Jurkat, Clone E6-1 (cell line): ENCODE results near the gene CDHR5.

ENCODE experiments used
- DNase-seq: peaks from one replicate; pipeline ENCODE4 v3.0.0-alpha.2; 2011; ENCODE audit warnings: low read depth, low spot score
- H3K4me3 ChIP-seq: 2 replicates; pipeline ENCODE4 v1.5.1; 2011; ENCODE audit warnings: mild to moderate bottlenecking, low read length, control low read depth, moderate library complexity

Gene CDHR5

DNA sequence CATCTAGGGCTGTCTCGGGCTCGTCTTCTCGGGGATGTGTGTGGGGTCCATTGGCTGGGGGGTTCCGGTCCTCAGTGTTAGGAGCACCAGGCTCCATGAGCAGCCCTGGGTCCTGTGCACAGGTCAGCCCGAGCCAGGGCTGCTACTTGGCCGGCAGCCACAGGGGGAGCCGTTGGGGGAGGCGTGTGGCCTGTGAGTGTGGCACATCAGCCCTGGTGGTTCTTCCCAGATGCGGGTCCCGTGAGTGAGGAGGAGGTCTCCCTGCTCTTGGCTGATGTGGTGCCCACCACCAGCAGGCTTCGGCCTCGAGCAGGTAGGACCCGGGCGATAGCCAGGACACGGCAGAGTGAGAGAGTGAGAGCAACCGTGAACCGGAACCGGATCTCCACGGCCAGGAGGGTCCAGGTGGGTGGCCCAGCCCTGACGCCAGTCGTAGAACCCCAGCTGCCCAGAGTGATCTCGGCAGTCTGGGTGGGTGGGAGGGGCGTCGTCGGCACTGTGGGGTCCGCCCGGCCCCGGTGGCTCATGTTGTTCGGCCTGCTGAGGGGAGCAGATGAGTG lies 27.5 kb downstream of the CDHR5 start:
- H3K4me3 ChIP-seq = no peak overlapping the region
- DNase-seq = no peak

DNA sequence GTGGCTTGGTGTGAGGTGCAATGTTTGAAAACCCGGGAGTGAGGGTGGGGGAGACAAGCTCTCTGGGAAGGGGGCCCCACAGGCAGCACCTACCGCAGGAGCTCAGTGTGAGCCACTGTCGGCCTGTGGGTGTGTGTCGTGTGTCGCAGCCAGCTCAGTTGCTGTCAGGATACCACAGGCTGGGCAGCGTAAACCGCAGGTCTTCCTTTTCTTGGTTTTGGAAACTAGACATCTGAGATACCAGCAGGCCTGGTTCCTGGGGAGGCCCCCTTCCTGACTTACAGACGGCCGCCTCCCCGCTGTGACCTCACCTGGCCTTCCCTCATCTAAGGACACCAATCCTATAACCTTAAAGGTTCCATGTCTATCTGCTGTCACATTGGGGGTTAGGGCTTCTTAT lies 28.4 kb downstream of the CDHR5 start:
- DNase-seq = no peak
- no peak overlapping the region for H3K4me3 ChIP-seq

DNA sequence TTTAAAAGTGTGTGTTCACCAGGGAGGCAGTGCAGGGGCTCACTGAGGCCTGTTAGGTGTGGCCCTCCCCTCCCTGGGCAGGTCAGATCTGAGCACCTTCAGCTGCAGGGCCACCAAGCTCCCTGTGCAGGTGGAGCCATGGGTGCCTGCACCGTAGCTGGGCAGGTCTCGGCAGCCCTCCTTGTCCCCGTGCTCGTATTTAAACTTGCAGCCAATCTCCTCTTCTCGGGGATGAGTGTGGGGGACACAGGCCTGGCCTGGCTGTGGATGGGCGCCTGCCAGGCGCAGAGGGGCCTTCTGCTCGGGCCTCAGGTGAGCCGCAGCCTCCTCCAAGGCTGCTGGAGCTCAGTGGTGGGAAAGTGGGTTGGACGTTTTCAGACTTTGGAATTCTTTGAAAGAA lies 29.4 kb downstream of the CDHR5 start:
- no peak for DNase-seq
- no peak overlapping the region for H3K4me3 ChIP-seq

DNA sequence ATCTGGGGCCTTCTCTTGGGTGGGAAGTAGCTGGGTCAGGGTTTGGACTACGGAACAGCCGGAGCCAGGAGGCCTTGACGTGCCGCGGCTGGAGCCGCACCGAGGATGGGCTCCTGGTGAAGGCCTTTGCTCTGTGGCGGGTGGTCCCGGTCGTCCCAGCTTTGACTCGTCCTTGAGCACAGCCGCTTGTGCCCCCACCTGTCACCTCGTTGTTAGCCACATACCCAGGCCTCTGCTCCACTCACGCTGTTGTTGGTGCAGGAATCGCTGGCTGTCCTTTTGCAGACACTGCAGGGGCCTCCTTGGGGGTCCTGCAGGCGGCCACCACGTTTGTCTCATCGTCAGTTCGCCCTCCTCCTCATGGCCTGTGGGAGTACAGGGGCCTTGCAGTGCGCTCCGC lies 31.4 kb downstream of the CDHR5 start:
- no peak for DNase-seq
- H3K4me3 ChIP-seq = no peak overlapping the region

DNA sequence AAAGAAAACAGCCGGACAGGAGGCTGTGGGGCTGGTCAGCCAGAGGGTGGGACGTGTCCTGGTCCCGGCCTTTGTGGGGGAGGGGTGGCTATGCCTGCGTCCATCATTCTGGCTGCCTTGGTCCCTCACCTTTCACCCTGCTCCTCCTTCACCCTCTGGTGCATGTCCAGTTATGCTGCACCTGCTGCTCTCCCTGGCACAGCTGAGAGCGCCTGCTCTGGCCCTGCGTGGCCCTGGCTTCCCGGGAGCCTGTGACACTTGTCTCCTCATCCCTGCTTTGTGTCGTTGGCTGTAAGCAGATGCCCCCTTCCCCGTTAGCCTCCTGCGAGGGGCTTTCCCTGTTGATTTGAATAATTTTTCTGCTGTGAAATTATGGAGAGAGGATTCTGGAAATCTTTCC lies 31.8 kb downstream of the CDHR5 start:
- no peak overlapping the region for H3K4me3 ChIP-seq
- DNase-seq = no peak

DNA sequence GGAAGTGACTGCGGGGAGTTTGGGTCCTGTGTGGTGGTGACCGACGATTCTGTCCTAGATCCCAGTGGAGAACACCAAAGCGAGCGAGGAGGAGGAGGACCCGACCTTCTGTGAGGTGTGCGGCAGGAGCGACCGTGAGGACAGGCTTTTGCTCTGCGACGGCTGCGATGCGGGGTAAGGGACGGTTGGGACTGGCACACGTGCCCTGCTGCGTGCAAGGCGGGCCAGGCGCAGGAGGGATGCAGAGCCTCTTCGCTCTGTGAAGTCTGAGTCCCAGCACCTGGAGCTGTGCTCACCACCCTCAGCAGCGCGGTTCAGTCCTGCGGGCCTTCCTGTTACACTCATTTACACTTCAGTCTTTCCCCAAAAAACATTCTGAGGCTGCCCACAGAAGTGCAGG lies 32.3 kb downstream of the CDHR5 start:
- no peak for DNase-seq
- no peak overlapping the region for H3K4me3 ChIP-seq

DNA sequence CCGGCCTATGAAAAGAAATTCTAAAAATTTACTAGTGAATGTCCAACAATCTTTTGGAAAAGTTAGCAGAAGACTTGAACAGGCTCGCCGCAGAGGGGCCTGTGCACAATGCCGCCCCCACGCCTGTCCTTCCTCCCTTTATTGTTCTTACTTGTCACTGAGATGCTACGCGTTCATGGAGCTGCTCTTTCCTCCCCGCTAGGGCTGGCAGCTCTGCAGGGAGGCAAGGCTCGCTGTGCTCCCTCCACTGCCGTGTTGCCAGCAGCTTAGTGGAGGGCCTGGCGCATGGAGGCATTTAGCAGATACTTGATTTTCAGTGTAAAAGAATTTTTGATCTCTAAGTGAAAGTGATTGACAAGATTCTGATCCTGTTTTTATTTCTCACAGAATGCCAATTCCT lies 33.8 kb downstream of the CDHR5 start:
- H3K4me3 ChIP-seq = no peak overlapping the region
- DNase-seq = no peak

DNA sequence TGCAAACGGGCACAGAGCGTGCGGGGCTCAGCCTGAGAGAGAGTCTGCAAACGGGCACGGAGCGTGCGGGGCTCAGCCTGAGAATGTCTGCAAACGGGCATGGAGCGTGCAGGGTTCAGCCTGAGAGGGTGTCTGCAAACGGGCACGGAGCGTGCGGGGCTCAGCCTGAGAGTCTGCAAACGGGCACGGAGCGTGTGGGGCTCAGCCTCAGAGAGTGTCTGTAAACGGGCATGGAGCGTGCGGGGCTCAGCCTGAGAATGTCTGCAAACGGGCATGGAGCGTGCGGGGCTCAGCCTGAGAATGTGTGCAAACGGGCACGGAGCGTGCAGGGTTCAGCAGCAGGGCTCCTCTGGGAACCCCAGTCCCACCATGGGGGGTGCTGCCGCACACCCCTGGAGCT lies 35.0 kb downstream of the CDHR5 start:
- no peak for DNase-seq
- H3K4me3 ChIP-seq = no peak overlapping the region

DNA sequence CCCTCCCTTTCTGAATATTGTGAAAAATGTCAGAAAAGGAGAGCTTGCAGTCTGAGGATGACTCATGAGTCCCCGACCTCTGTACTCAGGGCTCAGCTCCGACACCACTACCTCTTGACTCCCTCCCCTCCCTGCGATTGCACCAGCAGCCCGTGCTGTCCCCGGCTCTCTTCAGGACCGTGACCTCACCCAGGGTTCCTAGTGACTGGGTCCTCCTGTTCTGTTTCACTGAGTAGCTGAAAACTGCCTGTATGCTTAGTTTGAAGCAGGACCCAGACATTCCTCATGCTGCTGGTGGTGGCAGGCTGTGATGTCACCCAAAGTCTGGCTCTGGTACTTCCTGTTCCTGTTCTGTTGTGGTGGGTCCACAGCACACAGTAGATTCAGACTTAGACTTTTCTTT lies 36.8 kb downstream of the CDHR5 start:
- DNase-seq = no peak

DNA sequence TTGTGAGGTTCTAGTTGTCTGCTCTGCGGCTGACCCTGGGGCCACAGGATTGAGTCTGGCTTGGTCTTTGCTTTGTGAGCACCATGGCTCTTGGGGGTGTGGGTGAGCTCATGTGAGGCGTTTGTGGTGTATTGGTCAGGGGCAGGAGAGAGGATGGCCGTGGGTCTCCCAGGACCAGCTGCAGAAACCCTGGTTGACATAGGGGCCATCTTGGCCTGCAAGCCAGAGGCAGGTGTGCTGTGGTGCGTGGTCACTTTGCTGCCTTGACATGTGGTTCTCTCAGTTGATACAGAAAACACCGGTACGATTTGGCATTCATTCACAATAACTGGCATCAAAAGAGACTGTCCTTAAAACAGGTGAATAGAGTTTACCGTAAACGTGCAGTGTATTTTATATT lies 37.2 kb downstream of the CDHR5 start:
- no peak overlapping the region for H3K4me3 ChIP-seq
- DNase-seq = no peak

More for the DNA sequence above, 36.8 kb downstream of the CDHR5 start:
- no peak overlapping the region for H3K4me3 ChIP-seq

DNA sequence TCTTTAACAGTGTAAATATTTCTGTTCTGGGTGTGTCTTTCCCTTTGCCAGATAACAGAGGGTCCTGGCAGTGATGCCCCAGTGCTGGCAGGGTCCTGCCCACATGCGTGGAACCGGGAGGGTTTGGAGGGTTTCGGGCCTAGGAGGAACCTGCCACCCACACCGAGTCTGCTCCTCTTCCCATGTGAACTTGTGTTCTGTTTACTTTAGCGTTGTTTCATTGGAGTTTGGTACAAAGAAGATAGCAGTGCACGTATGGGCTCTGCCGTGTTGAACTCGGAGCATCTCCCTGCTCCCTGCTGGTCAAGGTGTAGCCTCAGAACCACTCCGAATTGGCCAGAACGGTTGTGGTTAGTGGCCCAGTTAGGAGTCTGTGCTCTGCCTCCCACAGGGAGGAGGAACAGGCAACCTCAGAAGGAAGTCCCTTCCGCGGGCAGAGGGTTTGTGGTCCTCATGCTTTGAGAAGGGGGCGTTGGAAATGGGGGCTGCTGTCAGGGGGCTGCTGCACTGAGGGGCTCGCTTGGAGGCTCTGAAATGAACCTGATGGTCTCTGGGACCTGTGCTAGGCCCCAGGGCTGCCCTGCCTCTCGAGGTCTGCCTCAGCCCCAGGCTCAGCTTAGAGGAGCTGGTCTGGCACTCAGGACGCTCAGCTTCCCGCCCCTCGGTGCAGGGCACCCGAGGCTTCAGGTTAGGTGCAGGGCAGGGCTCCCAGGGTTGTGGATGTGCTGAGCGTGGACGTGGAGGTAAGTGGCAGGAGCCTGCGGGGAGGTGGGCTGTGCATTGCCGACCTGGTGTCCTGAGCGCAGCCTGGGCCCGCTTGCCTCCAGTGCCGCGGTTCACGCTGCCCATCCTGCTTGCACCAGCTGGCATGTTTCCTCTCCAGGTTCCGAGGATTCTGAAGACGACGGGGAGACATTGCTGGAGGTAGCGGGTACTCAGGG lies 38.1 kb downstream of the CDHR5 start:
- DNase-seq = no peak

DNA sequence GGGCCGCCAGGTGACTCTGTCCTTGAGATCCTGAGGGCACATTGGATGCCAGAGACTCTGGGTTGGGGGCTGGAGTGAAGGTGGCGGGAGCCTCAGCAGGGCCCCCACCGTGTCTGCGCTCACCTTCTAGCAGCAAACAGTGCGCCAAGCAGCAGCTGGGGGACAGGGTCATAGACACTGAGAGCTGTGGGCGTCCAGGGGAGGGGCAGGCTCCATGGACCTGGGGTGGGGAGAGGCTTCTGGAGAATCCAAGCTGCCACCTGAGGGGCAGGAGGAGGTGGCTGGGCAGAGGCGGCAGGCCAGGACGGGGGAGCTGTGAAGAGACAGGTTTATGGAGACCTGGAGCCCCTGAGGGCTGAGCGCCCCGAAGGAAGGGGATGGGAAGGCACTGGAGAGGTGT lies 40.5 kb downstream of the CDHR5 start:
- H3K4me3 ChIP-seq = no peak overlapping the region
- no peak for DNase-seq

More for the DNA sequence above, 38.1 kb downstream of the CDHR5 start:
- H3K4me3 ChIP-seq = no peak overlapping the region

DNA sequence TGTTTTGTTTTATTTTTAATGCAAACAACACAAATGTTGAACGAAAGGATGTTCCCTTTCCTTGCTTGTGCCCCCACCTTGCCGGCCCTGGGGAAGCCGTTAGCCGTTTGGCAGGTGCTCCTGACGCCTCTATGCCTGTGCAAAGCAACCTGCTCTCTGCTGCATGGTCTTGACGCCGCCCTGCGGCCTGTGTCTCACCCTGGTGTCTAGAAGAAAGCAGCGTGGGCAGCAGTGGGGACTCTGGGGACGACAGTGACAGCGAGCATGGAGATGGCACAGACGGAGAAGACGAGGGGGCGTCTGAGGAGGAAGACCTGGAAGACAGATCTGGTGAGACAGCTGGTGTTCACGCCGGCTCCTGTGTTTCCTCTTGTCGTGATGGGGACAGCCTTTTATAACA lies 43.0 kb downstream of the CDHR5 start:
- DNase-seq = no peak
- H3K4me3 ChIP-seq = no peak overlapping the region

DNA sequence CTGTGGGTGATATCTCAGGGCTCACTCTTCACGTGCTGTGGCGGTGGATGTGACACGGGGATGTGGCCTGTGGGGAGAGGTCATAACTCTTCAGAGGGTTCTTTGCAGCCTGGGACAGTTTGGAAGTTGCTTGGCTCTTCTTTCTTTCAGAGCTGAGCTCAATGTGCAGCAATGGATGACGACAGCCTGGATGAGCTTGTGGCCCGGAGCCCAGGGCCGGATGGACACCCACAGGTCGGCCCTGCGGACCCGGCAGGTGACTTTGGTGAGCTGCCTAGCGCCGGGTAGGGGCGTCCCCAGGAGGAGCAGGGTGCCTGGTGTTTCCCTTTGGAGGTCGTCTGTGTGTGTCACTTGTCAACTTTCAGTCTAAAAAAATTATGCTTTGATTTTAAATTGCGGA lies 43.4 kb downstream of the CDHR5 start:
- no peak for DNase-seq

DNA sequence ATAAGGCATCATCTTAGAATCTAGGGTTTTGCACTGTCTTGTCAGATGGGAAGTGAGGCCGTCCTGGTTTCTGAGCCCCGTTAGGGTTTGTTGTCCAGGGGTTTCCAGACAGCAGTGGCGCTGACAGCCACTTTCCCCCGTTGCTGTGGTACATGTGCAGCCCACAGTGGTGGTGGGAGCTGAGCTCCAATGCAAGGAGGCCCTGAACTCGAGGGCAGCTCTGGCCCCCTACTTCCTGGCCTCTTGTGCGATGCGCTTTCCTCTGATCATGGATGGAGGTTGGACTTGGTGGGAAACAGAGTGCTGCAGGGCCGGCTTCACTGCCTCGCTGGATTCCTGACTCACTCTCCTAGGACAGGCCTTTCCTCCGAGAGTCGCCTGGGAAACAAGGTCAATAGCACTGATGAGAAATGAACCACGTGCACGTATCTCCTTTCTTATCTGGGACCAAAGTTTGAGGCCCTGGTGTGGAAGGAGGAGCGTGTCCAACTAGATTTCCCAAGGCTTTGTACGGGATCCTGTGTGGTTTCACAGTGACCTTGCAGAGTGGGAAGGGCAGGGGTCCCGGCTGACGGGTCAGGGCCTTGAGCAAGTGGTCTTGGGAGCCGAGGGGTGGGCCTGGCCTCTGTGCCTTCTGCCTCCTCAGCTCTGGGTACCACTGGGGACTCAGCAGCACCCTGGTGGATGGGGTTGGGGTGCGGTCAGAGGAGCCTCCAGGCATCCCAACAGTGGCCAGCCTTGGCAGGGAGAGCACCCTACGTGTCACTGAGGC lies 44.7 kb downstream of the CDHR5 start:
- no peak for DNase-seq
- H3K4me3 ChIP-seq = no peak overlapping the region

More for the DNA sequence above, 43.4 kb downstream of the CDHR5 start:
- H3K4me3 ChIP-seq = no peak overlapping the region

DNA sequence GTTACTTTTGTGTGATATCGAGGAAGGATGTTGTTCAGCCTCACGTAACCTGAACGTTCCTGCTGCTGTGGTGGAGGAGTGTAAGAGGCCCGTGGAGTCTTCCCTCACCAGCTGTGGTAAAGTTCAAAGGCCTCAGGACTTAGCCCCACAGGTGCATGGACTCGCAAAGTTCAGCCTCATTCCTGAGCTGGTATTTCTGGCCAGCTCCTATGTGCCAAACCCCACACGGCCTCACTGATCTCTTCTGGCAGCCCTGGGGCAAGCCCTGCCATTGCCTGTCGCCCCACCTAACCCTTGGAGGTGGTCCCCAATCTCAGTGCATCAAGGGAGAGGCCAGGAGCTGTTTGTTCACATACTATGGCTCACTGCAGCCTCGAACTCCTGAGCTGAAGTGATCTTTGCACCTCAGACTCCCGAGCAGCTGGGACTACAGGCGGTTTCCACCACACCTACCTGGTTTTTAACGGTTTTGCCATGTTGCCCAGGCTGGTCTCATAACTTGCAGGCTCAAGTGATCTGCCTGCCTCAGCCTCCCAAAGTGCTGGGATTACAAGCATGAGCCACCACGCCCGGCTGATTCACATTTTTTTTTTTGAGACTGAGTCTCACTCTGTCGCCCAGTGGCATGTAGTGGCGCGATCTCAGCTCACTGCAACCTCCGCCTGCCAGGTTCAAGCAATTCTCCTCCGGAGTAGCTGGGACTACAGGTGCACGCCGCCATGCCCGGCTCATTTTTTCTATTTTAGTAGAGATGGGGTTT lies 46.3 kb downstream of the CDHR5 start:
- peak overlapping the region; percentile 96 for H3K4me3 ChIP-seq
- DNase-seq = peak; percentile 51

DNA sequence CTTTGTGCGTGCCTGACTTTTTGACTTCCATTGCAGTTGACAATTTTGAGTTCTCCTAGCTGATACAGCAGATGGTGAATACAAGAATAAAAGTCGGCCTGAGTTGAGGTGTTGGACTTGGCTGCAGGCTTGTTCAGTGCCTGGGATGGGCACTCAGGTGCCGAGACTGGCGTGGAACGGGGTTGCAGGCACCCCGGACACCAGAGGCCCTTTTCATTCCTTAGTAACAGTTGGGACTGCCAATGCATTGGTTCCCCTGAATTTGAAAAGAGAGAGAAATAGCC lies 47.2 kb downstream of the CDHR5 start:
- DNase-seq = no peak
- peak overlapping the region; percentile 96 for H3K4me3 ChIP-seq

DNA sequence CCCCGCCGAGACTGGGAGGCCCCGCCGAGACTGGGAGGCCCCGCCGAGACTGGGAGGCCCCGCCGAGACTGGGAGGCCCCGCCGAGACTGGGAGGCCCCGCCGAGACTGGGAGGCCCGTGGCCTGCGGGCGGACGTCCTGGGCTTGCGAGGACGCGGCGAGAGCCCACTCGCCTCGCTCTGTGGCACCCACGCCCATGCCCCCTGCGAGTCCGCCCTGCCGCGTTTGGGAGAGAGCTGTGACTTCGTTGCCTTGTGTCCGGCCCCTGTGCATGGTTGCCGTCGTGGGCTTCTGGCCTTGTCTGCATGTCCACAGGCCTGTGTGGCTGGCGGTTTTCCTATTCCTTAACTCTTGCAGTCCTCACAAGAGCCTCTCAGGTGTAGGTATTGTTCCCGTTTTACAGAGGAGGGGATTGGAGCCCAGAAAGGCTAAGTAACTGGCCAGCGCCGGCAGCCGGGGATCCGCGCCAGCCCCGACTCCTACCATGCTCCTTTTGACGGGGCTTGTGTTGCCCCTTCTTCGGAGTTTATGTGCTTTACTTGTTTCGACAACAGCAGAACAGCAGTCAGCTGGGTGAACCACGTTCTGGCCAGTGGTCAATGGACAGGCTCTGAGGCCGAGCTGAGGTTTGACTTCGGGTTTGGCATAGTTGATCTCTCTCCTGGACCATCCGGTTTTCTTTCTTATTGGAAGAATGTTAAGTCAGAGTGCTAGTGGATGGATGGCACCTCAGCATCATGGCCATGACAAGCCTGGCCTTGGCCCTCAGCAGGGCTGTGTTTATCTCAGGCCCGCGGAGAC lies 47.7 kb downstream of the CDHR5 start:
- H3K4me3 ChIP-seq = peak overlapping the region; percentile 96
- no peak for DNase-seq
